Activated CD8-positive, alpha-beta memory T cell treated with anti-CD3 and anti-CD28 coated beads for 4 hours (primary cell): ENCODE data around the gene GMPR.
"Not testable (repeated sequence)": the region's sequence is repeated elsewhere in the genome, so short reads cannot be mapped to it uniquely, and the experiment has no call there.

ENCODE experiments used
- DNase-seq, 2 donors: peaks; one replicate each; pipeline ENCODE4 v3.0.0-alpha.2; 2020; ENCODE audit warnings: low read depth in 2 of 2

GMPR gene

DNA sequence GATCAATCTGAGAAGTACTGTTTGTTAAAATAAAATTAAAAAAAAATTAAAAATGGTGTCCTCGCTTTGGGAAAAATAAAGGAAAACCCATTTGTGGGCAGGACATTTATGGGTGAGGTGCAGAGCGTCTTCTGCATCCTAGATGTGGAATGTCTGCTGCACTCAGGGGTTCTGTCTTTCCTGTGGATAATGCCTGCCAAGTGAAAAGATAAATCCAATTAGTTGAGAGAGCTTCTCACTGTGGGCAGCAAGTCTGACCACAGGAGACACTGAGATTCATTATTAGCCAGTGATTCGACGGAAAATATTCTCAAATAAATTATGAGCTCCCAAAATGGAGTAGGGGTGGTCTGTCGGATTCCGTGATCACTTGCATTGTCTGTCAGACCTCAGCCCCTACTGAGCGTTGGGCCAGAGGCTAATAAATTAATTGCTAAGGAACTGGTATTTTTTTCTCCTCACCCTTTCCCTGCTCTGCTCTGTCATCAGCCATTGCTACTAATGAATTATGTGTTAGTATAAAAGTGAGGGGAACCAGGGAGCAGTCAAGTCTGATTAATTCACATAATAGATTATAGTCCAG lies 10.0 kb downstream of the GMPR start:
- DNase-seq = no peak

DNA sequence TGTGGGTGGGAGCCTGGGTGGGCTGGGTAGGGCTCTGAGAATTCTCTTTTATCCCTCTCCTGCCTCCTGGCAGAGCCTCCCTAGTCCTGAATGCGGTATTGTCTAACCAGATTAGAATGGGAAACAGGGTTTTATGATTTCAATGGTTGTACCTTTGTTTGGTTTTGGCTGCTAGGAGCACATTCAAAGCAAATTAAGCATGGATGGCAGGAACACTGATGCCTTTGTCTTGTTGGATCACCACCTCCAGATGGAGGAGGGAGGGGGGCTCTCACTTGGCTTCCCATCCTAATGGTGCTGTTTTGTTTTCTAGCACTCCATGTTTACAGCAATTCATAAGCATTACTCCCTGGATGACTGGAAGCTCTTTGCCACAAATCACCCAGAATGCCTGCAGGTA lies 11.6 kb downstream of the GMPR start:
- DNase-seq = no peak

DNA sequence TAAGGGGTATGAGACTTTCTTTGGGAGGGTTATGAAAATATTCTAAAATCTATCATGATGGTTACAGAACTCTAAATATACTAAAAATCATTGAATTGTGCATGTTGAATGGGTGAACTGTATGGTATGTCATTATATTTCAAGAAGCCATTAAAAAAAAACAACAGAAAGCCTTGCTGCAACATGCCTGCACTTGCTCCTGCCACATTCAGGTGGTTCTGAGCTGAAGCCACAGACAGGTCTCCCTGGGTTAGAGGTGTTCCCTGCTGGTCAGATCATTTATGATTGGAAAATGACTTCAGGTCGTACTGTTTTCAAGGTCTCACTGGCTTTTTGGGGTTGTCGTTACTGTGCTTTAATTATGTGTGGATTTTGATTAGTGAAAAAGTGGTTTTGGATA lies 13.3 kb downstream of the GMPR start:
- DNase-seq = no peak

DNA sequence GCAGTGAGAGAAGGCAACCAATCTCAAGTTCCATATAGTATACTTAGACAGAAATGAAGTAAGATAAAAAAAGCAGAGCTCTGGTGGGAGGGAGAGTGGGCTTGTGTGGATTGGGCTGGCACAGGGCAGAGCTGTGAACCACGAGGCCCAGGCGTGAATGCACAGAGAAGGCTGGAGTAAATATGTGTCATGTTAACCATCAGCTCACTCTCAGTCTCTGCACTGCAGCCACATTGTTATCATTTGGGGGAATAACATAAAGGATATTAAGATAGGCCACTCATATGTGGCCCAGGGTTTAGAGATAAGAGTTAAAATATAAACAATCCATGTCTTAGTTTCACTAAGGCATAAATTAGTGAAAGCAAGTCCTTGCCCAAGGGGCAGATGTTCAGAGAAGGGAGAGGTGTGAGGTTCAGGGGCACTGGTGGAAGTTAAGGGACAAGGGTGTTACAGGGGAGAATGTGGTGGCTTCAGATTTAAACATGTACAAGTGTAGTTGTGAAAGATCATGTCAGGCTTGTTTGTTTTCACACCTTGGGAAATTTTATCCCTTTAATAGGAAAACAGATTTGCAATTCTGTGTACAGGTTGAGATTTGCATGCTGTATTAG lies 14.4 kb downstream of the GMPR start:
- no peak for DNase-seq

DNA sequence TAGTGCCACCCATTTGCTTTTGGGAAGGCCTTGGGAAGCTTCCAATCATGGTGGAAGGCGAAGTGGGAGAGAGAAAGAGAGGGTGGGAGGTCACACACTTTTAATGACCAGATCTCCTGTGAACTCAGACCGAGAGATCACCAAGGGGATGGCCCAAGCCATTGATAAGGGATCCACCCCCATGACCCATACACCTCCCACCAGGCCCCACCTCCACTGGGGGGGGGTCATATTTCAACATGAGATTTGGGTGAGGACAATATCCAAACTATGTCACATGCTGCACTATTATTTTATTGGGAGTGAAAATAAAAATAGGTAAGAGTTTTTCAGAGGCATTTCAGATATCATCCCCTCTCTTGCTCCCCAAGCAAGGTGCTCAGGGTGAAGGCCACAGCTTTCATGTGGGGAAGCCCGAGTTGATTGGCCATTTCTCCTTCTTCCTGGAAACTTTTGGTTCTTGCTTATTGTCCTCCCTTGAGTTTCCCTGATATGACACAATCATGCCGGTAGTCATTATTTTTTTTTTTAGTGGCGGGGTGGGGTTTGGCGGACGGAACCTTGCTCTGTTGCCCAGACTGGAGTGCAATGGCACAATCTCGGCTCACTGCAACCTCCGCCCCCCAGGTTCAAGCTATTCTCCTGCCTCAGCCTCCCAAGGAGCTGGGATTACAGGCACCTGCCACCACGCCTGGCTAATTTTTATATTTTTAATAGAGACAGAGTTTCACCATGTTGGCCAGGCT lies 15.2 kb downstream of the GMPR start:
- DNase-seq = no peak

DNA sequence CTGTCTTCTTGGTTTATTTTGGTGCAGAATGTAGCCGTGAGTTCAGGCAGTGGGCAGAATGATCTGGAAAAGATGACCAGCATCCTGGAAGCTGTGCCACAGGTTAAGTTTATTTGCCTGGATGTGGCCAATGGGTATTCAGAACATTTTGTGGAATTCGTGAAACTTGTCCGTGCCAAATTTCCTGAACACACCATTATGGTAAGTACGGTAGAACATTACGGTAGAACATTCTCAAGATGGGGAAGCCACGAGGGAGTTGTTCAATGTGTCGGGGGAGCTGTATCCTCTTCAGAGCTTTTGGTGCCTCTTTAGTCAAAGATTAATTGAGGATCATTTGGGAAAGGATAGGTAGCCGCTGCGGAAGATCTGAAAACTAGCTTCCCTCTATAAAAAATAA lies 16.1 kb downstream of the GMPR start:
- no peak for DNase-seq

DNA sequence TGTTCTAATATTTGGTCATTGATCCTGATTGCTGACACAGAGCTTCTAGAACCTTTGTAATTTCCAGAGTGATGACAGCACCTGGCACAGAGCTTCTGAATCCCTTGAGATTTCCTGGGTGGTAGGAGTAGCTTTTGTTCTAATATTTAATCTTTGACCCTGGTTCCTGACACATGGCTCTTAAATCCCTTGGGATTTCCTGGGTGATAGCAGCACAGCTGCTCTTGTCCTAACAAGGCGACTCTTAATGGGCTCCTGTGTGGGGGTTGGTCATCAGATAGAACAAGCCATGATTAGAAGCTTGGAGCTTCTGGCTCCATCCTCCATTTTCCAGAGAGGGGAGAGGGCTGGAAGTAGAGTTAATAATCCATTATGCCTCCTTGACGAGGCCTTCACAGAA lies 18.4 kb downstream of the GMPR start:
- DNase-seq = no peak

DNA sequence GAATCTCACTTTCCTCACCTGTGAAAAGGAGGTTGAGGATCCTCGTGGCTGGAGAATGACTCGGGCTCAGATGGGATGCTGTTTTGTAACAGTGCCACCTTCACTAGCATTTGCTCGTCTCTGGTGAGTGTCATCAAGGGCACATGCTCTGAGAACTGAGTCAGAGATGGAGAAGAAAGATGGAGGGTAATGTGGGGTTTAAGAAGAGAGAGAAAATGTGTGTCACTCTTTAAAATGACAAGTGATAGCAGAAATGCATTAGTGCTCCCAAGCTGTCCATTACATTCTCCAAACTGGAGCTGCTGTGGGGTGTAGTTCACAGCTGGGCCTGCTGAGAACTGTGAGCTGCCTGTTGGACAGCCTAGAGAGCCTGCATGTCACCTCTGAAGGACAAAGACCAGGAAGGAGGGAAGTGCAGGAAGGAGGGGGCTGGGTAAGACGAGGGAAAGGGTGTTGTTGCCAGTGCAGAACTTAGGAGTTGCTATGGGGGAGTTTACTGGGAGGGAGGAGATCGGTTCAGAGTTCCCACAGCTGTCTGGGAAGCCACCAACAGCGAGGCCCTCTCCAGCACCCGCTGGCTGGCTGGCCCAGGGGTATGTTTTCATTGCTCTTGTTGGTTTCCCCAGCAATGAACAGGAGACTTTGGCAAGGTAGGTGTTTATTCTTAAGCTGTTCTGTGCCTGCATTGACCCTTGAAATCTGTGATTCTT lies 19.8 kb downstream of the GMPR start:
- no peak for DNase-seq

DNA sequence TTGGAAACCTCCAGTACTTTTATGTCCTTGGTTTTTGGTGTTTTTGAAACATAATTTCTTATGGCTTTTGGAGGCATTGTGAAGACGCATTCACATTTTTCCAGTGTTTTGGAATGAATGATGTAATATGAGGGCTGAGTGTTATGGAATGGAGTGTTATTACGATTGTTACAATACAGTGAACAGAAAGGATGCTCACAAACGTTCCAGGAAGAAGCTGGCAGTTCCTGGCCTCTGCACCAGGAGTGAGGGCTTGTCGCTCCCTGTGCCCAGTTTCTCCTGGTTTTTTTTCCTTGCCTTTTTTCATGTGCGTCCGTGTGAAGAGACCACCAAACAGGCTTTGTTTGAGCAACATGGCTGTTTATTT lies 20.3 kb downstream of the GMPR start:
- DNase-seq = no peak

DNA sequence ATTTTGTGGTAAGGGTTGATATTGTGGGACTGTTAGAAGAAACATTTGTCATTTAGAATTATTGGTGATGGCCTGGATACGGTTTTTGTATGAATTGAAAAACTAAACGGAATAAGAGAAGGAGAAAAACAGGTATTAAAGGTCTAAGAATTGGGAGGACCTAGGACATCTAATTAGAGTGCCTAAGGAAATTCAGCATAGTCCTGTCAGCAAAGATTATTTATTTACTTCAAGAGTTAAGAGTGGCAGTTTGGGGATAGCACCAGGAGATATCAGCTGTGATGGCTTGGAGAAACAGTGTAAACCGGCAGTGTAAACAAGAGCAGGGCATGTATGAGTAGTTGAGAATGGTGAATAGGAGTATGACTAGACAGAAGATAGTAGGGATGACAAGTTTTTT lies 21.2 kb downstream of the GMPR start:
- not testable (repeated sequence) for DNase-seq

DNA sequence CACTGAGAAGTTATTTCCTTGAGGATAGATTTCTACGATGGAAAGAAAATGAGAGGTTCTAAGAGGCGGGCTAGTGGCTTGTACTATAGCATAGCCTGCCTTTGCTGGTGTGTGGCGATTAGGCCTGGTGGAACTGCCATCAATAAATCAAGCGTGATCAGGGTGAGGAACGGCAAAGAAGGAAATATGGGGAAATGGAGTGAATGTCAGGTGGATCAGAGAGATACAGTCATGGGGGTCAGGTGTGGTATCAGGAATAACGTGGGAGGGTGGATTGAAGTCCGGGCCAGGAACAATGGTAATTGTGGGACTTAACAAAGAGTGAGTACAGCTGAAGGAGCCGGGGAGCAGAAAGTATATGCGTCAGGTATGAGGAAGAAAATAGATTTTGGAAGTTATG lies 22.2 kb downstream of the GMPR start:
- DNase-seq = not testable (repeated sequence)

DNA sequence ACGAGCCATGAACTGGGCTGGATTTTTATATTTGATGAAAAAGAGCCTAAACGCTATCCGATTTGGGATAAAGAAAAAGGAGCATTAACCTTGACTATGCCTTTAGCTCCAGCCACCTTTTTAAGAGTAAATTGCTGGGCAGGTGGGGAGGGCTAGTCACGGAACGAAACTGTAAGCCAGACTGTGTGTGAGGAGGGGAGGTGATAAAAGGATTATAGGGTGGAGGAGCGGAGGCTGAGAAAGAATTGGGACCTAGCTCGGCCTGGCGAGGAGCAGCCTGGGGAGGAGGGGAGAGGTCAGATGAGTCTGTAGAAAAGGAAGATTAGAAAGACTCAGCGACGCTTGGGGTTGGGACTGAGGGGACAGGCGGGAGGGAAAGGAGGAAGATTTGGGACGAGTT lies 24.4 kb downstream of the GMPR start:
- DNase-seq = not testable (repeated sequence)

DNA sequence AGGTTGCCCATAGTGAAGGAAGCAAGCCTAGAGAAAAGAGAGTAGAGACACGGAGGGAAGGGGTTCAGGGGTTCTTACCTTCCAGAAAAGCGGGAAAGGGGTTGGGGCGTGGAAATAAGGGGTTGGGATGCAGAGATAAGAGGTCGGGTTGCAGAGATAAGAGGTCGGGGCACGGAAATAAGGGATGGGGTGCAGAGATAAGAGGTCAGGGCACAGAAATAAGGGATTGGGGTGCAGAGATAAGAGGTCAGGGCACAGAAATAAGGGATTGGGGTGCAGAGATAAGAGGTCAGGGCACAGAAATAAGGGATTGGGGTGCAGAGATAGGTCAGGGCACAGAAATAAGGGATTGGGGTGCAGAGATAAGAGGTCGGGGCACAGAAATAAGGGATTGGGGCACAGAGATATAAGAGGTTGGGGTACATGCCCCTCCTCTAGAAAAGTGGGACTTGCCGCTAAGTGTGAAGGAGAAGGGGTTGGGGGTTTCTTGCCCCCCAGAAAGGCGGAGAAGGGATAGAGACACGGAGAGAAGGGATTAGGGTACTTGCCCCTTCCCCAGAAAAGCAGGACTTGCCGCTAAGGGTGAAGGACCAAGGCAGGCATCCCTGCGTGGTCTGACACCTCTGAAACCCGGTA lies 25.2 kb downstream of the GMPR start:
- not testable (repeated sequence) for DNase-seq

DNA sequence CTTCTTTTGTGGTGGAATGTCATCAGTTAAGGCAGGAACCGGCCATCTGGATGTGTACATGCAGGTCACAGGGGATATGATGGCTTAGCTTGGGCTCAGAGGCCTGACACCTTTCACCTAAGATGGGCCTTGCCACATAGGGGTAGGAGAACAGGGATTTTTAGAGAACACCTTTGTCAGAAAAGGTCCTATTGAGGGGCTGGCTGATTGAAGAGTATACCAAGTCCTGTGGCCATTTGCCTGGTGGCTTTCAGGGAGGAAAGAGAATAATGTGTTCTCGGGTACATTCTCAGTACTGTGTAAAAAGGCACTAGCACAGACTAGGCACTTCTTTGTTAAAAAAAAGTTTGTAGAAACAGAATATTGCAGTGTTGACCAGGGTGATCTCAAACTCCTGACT lies 26.4 kb downstream of the GMPR start:
- no peak for DNase-seq

DNA sequence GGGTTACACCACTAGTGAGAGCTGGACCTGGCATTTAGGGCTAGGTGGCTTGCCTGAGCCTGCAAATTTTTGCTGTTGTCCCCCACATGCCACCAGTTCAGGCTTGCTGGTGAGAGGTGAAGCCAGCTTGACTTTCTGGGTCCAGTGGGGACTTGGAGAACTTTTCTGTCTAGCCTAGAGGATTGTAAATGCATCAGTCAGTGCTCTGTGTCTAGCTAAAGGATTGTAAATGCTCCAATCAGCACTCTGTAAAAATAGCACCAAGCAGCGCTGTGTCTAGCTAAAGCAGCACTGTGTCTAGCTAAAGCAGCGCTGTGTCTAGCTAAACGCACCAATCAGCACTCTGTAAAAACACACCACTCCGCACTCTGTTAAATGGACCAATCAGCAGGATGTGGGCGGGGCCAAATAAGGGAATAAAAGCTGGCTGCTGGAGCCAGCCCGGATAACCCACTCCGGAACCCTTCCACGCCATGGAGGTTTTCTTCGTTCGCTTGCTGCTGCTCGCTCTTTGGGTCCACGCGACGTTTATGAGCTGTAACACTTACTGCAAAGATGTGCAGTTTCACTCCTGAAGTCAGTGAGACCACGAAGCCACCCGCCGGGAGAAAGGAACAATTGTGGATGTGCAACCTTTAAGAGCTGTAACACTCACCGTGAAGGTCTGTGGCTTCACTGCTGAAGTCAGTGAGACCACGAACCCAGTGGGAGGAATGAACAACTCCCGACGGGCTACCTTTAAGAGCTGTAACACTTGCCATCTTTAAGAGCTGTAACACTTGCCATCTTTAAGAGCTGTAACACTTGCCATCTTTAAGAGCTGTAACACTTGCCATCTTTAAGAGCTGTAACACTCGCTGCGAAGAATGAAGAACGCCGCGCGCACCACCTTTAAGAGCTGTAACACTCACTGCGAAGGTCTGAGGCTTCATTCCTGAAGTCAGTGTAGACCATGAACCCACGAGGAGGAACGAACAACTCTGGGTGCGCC lies 27.3 kb downstream of the GMPR start:
- no peak for DNase-seq

DNA sequence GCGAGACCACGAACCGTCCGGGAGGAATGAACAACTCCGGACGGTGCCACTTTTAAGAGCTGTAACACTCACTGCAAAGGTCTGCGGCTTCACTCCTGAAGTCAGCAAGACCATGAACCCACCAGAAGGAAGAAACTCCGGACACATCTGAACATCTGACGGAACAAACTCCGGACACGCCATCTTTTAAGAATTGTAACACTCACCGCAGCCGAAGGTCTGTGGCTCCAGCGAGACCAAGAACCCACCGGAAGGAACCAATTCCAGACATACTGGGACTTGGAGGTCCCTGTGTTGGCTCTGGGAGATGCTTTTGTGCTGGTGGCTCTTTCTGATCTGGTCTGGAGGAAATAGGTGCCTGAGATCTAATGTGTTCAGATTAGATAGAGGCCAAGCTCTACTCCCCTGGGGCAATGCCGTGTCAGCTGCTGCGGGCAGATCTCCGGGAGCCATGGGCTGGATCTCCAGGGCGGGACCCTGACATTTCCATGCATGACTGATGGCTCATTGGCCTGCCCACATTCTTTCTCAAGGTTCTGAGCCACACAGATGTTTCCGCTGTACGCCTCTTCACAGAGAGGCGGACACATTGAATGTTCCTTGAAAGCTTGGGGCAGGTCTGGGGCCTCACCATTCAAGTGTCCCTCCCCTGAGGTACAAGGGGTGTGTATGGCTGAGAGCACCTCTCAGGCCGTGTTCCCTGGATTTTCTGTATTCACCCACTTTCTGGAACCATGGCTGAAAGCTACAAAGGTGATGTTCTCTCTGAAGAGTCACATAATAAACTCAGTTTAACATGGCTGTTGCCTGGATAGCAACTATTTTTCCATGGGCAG lies 29.3 kb downstream of the GMPR start:
- DNase-seq = no peak

DNA sequence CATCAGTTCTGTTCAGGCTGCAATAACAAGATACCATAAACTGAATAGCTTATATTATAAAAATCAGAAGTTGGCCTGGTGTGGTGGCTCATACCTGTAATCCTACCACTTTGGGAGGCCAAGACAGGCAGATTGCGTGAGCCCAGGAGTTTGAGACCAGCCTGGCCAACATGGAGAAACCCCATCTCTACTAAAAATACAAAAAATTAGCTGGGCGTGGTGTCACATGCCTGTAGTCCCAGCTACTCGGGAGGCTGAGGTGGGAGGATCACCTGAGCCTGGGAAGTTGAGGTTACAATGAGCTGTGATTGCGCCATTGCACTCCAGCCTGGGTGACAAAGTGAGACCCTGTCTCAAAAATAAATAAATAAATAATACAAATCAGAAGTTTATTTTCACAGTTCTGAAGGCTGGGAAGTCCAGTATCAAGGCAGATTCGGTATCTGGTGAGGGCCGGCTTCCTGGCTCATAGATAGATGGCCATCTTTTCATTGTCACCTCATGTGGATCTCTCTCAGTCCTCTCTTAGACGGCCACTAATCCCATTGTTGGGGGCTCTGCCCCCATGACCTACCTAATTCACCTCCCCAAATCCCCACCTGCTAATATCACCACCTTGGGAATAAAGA lies 31.2 kb downstream of the GMPR start:
- DNase-seq = not testable (repeated sequence)

DNA sequence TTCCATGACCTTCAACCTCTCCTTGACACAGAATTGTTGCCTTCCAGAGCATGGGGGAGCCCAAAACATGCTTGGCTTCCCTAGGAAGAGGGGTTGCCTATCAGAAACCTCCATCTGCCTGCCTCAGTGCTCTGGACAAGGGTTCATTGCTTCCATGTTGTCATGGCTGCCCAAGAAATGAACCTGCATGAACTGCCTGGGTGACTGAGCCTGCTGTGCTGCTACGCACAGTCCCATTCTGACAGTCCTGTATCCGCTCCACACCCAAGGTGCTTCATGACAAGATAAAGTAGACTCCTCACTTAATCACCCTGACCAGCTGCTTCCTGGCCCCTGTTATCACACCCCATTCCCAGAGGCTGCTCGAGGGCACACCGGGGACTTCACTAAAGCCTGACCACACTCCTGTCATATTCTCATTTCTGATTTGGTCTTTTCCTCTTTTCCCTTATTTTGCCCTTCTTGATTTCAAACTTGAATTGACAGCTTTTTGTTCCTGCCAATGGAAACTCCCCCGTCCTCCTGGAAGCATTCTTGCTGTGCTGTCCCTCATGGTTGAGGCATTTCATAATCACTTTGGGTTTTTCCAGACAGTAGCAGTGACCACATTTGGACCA lies 31.9 kb downstream of the GMPR start:
- DNase-seq = no peak

DNA sequence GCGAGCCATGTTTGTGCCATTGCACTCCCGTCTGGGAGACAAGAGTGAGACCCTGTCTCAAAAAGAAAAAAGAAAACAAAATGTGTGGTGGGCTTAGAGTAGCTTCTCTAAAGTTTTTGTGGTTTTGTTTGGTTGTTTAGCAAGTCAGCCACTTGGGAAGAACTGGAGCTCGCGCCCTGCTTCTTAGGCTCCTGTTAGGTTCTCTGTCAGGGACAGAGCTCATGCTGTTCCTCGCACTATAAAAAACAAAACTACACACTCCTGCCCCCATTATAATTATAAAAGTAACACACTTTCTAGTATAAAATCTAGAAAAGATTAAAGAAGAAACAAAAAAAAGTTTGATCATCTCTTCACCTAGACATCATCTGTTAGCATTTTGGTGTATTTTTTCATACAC lies 33.0 kb downstream of the GMPR start:
- no peak for DNase-seq
